ENCODE data around the gene ARHGAP11A. TPM values are rescaled to one million over a fixed set of nuclear protein-coding genes. Genes with fewer than 3 reads are reported as not detected.

The ARHGAP11A gene
- total RNA-seq, 1 experiment from 2014 or later = 32.8 TPM

- TF ChIP-seq CTCF (IDR thresholded peaks at IDR 0.05; ENCODE audit: unreplicated experiment) = peak; percentile 45
- no peak overlapping the region for H3K4me3 Mint-ChIP-seq (ENCODE audit: low read depth, unreplicated experiment)
- no peak overlapping the region for H3K27ac Mint-ChIP-seq (ENCODE audit: unreplicated experiment)
- no TSS peak for BruUV-seq (replicated peaks)
- H3K36me3 Mint-ChIP-seq (ENCODE audit: insufficient read depth, unreplicated experiment) = peaks cover 6% of the 10 kb centered on the region
- H3K4me1 Mint-ChIP-seq (ENCODE audit: low read depth, unreplicated experiment) = peaks cover 12% of the 10 kb centered on the region
- no peaks in the 10 kb centered on the region for H3K27me3 Mint-ChIP-seq (ENCODE audit: unreplicated experiment)
- intact Hi-C loops (cut with micrococcal nuclease; ENCODE audit: unreplicated experiment) = no loop called here
- DNase-seq = peak; percentile 11
- CTCF ChIA-PET = no interaction called here
- H3K9me3 Mint-ChIP-seq (ENCODE audit: low read depth, unreplicated experiment) = no peaks in the 10 kb centered on the region
These were observed 36.0 kb downstream of the ARHGAP11A start for GRCh38 chr15:32651229-32651837.

- CTCF ChIA-PET = no interaction called here
- no peak for TF ChIP-seq CTCF (IDR thresholded peaks at IDR 0.05; ENCODE audit: unreplicated experiment)
- BruUV-seq (replicated peaks) = no TSS peak
- H3K4me1 Mint-ChIP-seq (ENCODE audit: low read depth, unreplicated experiment) = peaks cover 12% of the 10 kb centered on the region
- H3K27ac Mint-ChIP-seq (ENCODE audit: unreplicated experiment) = no peak overlapping the region
- no peak overlapping the region for H3K4me3 Mint-ChIP-seq (ENCODE audit: low read depth, unreplicated experiment)
- H3K36me3 Mint-ChIP-seq (ENCODE audit: insufficient read depth, unreplicated experiment) = peaks cover 6% of the 10 kb centered on the region
- H3K9me3 Mint-ChIP-seq (ENCODE audit: low read depth, unreplicated experiment) = no peaks in the 10 kb centered on the region
- H3K27me3 Mint-ChIP-seq (ENCODE audit: unreplicated experiment) = no peaks in the 10 kb centered on the region
- intact Hi-C loops (cut with micrococcal nuclease; ENCODE audit: unreplicated experiment) = no loop called here
- no peak for DNase-seq
These were observed 36.9 kb downstream of the ARHGAP11A start for GRCh38 chr15:32652178-32652577.

GRCh38 chr15:32656091-32656490 lies 40.8 kb downstream of the ARHGAP11A start:
- TF ChIP-seq CTCF (IDR thresholded peaks at IDR 0.05; ENCODE audit: unreplicated experiment) = no peak
- Mint-ChIP-seq H3K36me3 (ENCODE audit: insufficient read depth, unreplicated experiment) (no peaks in the 10 kb centered on the region), H3K4me3 (ENCODE audit: low read depth, unreplicated experiment) (no peak overlapping the region)

GRCh38 chr15:32656496-32656895 lies 41.2 kb downstream of the ARHGAP11A start:
- no peak for TF ChIP-seq CTCF (IDR thresholded peaks at IDR 0.05; ENCODE audit: unreplicated experiment)
- BruUV-seq (replicated peaks) = no TSS peak
- no peak overlapping the region for H3K27ac Mint-ChIP-seq (ENCODE audit: unreplicated experiment)
- CTCF ChIA-PET = no interaction called here
- no peaks in the 10 kb centered on the region for H3K9me3 Mint-ChIP-seq (ENCODE audit: low read depth, unreplicated experiment)
- no peak for DNase-seq
- H3K36me3 Mint-ChIP-seq (ENCODE audit: insufficient read depth, unreplicated experiment) = no peaks in the 10 kb centered on the region
- intact Hi-C loops (cut with micrococcal nuclease; ENCODE audit: unreplicated experiment) = no loop called here
- peaks cover 9% of the 10 kb centered on the region for H3K4me1 Mint-ChIP-seq (ENCODE audit: low read depth, unreplicated experiment)
- no peak overlapping the region for H3K4me3 Mint-ChIP-seq (ENCODE audit: low read depth, unreplicated experiment)
- no peaks in the 10 kb centered on the region for H3K27me3 Mint-ChIP-seq (ENCODE audit: unreplicated experiment)

More at GRCh38 chr15:32656091-32656490, 40.8 kb downstream of the ARHGAP11A start:
- Mint-ChIP-seq H3K27me3 (ENCODE audit: unreplicated experiment) (no peaks in the 10 kb centered on the region), H3K9me3 (ENCODE audit: low read depth, unreplicated experiment) (no peaks in the 10 kb centered on the region), H3K27ac (ENCODE audit: unreplicated experiment) (no peak overlapping the region), H3K4me1 (ENCODE audit: low read depth, unreplicated experiment) (peaks cover 12% of the 10 kb centered on the region)
- CTCF ChIA-PET = no interaction called here
- intact Hi-C loops (cut with micrococcal nuclease; ENCODE audit: unreplicated experiment) = no loop called here
- no TSS peak for BruUV-seq (replicated peaks)
- no peak for DNase-seq
